IgD-negative memory B cell (primary cell): Measurements from ENCODE around the gene ABCA5. TPM values are rescaled to one million over a fixed set of nuclear protein-coding genes. Genes with fewer than 3 reads are reported as not detected.
A peak's percentile ranks its signal among the peaks of the same experiment; 100 is the strongest.

Experiments
- H3K27ac Mint-ChIP-seq, 3 donors: one replicate each; pipeline ENCODE4 v1.8.0; 2020 to 2022; ENCODE audit warnings: mild to moderate bottlenecking in 3 of 3, mixed read lengths in 3 of 3, moderate library complexity in 1 of 3
- H3K27me3 Mint-ChIP-seq: one replicate; pipeline ENCODE4 v1.8.0; 2021; ENCODE audit warnings: mixed read lengths
- H3K36me3 Mint-ChIP-seq: one replicate; pipeline ENCODE4 v1.8.0; 2020; ENCODE audit warnings: mild to moderate bottlenecking, mixed read lengths
- H3K4me1 Mint-ChIP-seq, 3 donors: one replicate each; pipeline ENCODE4 v1.8.0; 2020 to 2022; ENCODE audit warnings: mixed read lengths in 3 of 3, mild to moderate bottlenecking in 1 of 3
- H3K4me3 Mint-ChIP-seq, 4 donors: one replicate each; pipeline ENCODE4 v1.8.0; 2020 to 2022; ENCODE audit warnings: mild to moderate bottlenecking in 4 of 4, mixed read lengths in 4 of 4, moderate library complexity in 3 of 4
- H3K9me3 Mint-ChIP-seq, 3 donors: one replicate each; pipeline ENCODE4 v1.8.0; 2020 to 2021; ENCODE audit warnings: mixed read lengths in 3 of 3, mild to moderate bottlenecking in 1 of 3
- polyA plus RNA-seq: library from polyadenylated mRNA; unstranded; fragments of 300-500 nt; fragmentation: Illumina TruSeq; gene quantifications from one replicate; pipeline ENCODE4 v1.2.3, GENCODE V29; 2021

ABCA5 gene
- polyA plus RNA-seq, 1 donor from 2014 or later, result 4.5 TPM

DNA sequence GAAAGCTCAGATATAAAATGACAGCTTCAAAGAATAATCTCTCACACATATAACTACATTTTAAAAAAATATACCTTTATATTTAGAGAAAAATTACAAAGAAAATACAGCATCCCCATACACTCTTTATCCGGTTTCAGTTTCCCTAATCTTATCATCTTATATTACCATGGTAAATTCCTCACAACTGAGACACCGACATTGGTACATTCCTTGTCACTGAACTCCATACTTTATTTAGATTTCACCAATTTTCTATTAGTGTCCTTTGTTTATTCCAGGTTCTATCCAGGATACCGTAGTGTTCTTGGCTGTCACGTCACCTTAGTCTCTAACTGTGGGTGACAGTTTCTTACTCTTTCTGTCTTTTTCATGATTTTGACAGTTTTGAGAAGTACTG lies 76.3 kb downstream of the ABCA5 start:
- Mint-ChIP-seq H3K4me1 (no peaks in the 10 kb centered on the region), H3K4me3 (no peak overlapping the region), H3K27ac (no peak overlapping the region), H3K27me3 (no peaks in the 10 kb centered on the region), H3K9me3 (no peaks in the 10 kb centered on the region), H3K36me3 (peaks cover 1% of the 10 kb centered on the region)

DNA sequence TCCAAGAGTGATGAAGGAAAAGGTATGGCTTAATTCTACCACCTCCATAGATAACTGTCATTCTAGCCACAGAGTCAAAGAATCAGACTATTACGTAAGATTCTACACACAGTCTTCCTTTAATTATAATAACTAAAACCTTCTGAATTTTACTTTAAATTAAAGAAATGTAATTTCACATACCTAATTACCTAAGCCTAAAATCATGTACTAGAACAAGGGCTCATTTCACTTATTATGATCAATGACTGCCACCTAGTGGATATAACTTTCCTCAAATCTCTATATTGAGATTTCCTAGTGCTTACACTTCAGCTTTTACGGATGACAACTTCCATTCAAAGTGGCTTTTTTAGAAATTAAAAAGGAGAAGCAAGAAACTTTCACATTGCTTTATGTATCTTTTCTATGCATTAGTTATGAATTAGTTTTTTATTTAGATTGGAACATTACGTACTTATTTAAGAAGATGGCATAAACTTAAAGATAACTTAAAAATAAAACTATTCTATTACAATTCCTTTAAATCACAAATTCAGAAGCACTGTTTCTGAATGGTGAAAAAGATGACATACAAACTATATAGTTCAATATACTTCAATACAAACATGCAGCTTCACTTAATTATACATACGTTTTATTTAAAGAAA lies 80.1 kb downstream of the ABCA5 start:
- no peak overlapping the region for H3K27ac Mint-ChIP-seq
- H3K4me1 Mint-ChIP-seq, result no peaks in the 10 kb centered on the region
- peaks cover 1% of the 10 kb centered on the region for H3K36me3 Mint-ChIP-seq
- no peak overlapping the region for H3K4me3 Mint-ChIP-seq
- no peaks in the 10 kb centered on the region for H3K9me3 Mint-ChIP-seq
- no peaks in the 10 kb centered on the region for H3K27me3 Mint-ChIP-seq

DNA sequence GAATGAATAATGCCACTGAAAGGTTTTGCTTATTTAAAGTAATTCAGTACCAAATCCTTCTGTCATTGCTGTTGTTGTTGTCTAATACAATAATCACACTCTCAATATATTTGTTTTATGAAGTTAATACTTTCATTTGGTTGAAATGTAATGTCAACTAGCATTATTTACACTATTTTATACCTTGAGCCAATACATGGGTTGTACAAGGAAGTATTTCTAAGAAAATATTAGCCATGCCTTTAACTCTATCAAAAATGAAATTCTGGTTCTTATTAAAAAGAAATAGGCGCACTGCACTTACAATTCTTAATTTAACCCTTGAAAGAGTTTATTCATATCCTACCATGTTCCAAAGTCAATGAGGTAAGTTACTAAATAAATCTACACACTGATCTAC lies 80.7 kb downstream of the ABCA5 start:
- Mint-ChIP-seq H3K4me1 (no peaks in the 10 kb centered on the region), H3K4me3 (no peak overlapping the region), H3K36me3 (peaks cover 4% of the 10 kb centered on the region), H3K27ac (no peak overlapping the region), H3K27me3 (no peaks in the 10 kb centered on the region), H3K9me3 (no peaks in the 10 kb centered on the region)

DNA sequence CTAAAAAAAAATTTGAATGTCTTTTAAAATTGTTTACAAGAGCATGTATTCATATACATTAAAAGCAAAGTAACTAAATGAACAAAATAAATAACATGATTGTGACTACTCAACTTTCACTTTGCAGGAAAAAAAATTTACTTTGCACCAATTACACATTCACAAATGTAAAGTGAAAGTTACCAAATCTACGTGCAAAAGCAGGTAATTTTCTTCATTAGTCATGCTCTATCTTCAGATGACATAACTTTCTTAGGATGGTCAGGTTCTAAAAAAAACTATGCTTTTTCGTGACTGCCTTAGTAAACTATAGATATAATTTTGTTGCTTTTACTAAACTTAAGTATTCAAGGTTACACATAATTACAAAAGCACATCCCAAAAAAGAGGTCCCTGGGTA lies 81.3 kb downstream of the ABCA5 start:
- no peak overlapping the region for H3K4me3 Mint-ChIP-seq
- no peaks in the 10 kb centered on the region for H3K27me3 Mint-ChIP-seq
- peaks cover 4% of the 10 kb centered on the region for H3K36me3 Mint-ChIP-seq
- no peaks in the 10 kb centered on the region for H3K9me3 Mint-ChIP-seq
- no peaks in the 10 kb centered on the region for H3K4me1 Mint-ChIP-seq
- H3K27ac Mint-ChIP-seq, result no peak overlapping the region

DNA sequence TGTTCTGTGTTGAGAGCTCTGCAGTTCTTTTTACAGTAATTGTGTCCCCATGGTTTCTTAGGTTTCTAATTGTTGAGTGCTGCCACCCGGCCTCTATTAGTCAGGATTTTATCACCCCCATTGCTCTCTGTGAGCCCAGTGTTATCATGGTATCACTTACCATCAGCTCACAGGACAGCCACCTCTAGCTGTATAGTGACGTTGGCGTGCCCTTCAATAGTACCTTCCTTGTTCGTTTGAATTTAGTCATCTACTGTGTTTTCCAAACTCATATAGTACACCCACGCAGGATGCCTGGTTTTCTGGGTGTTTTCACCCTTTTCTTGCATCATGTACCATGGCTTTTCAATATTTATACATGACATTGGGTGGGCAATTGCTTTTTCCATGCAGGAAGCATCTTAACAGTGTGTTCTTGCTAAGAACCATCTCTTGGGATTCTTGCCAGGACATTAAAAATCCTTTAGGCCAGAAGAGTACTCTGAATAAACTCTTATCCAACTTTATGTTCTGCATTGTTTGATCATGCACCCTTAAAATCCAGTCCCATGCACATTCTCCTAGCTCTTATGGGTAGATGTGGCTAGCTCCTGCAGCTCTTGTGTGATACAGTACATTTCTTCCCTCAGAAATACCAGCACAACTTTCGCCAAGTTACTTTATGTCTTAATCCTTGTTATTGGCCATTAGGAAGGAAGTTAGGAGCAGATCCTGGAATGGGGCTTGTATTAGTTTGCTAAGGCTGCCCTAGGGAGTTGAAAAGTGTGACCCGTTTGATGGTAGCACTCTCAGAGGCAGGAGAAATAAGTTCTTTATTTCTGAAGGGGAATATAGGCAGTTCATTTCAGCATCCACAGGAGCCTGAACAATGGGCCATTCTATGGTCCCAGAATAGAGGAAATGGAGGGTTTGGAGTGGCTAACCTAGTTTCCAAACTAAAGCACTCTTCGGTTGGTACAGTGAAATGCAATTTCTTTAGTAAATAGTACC lies 87.0 kb downstream of the ABCA5 start:
- Mint-ChIP-seq H3K27me3 (no peaks in the 10 kb centered on the region), H3K27ac (no peak overlapping the region), H3K4me1 (peaks cover 0 to 4% (median 4%) of the 10 kb centered on the region in 3 donors), H3K9me3 (no peaks in the 10 kb centered on the region), H3K4me3 (no peak overlapping the region), H3K36me3 (peaks cover 5% of the 10 kb centered on the region)

DNA sequence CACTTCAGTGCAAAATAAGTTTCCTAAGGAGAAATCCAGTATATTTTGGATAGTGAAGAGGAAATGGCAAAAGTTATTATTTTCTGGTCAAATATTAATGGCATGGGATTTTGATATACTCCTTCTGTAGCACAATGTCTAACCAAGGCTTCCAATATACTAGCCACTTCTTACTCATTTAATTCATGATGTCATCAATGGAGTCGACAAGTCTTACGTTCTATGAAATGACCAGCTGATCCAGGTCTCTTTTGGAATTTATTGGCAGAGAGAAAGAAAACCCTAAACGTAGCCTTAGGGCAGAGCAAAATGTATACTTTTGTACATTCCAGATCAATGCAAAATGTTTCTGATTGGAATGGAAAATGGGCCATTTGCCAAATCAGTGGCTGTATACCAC lies 90.0 kb downstream of the ABCA5 start:
- peaks cover 0 to 14% (median 3%) of the 10 kb centered on the region in 3 donors for H3K9me3 Mint-ChIP-seq
- H3K27ac Mint-ChIP-seq, result no peak overlapping the region
- peaks cover 6% of the 10 kb centered on the region for H3K36me3 Mint-ChIP-seq
- H3K27me3 Mint-ChIP-seq, result no peaks in the 10 kb centered on the region
- H3K4me1 Mint-ChIP-seq, result peaks cover 0 to 4% (median 4%) of the 10 kb centered on the region in 3 donors
- no peak overlapping the region for H3K4me3 Mint-ChIP-seq

DNA sequence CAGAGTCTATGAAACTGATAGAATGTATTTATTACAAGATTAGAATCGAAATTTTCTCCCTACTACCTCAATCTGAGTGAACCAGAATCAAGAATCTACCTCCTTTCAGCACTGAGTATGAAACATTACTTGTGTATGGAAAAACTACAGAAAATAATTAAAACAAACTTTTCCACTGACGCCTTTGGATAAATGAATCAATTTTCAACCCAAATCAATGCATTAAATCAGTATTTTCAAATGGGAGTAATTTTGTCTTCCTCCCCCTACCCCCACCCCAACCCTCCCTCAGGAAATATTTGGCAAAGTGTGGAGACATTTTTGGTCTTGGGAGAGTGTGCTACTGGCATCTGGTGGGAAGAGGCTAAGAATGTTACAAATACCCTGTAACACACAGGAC lies 90.5 kb downstream of the ABCA5 start:
- H3K36me3 Mint-ChIP-seq, result peaks cover 5% of the 10 kb centered on the region
- no peak overlapping the region for H3K27ac Mint-ChIP-seq
- H3K4me3 Mint-ChIP-seq, result no peak overlapping the region
- H3K9me3 Mint-ChIP-seq, result peaks cover 0 to 16% (median 3%) of the 10 kb centered on the region in 3 donors
- peaks cover 0 to 4% (median 4%) of the 10 kb centered on the region in 3 donors for H3K4me1 Mint-ChIP-seq
- H3K27me3 Mint-ChIP-seq, result no peaks in the 10 kb centered on the region

DNA sequence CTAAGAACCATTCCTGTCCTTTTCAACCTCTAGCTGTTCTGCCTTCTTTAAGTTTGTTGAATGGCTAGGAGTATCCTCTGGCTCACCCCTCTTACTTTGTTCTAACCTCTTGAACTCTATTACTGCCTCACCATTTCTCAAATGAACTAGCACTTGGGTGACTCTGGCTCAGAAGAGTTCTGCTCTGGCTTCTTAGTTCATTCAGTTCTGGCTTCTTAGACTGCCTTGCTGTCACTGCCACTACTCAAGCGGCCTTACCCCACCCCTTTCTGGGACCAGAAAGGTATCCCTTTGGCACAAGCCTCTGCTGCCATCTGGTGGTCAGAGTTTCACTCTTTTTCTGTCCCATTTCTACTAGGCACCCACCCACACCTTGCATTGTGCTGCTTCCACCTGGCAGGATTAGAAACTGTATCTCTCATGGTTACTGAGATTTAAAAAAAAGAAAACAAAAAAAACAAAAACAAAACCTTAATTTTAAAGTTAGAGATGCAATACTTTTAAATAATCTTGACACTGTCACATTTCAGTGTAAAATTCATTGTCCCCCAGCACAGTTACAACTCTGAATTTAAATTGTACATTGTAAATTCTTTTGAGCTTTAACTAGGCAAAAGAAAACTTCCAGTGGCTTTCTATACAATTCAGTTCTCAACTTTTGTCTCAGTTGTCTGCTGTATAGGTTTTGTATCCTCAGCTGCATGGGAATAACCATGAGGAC lies 91.4 kb downstream of the ABCA5 start:
- H3K36me3 Mint-ChIP-seq, result peaks cover 4% of the 10 kb centered on the region
- no peaks in the 10 kb centered on the region for H3K27me3 Mint-ChIP-seq
- peak overlapping the region in 1 of 3 donors; percentile 20 for H3K27ac Mint-ChIP-seq
- peak overlapping the region in 2 of 4 donors; percentile 19 to 55 for H3K4me3 Mint-ChIP-seq
- peaks cover 0 to 20% (median 3%) of the 10 kb centered on the region in 3 donors for H3K9me3 Mint-ChIP-seq
- H3K4me1 Mint-ChIP-seq, result peaks cover 0 to 4% (median 4%) of the 10 kb centered on the region in 3 donors

DNA sequence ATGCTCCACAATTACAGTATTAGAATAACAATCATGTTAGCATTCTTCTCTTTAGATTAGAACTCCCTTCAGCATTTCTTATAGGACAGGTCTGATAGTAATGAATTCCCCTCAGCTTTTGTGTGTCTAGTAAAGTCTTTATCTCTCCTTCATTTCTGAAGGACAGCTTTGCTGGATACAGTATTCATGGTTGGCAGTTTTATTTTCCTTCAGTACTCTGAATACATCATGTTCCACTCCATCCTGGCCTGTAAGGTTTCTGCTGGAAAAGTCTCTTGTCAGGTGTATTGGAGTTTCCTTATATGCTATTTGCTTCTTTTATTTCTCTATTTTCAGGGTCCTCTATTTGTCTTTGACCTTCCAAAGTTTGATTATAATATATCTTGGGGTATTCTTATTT lies 94.3 kb downstream of the ABCA5 start:
- H3K9me3 Mint-ChIP-seq, result peaks cover 0 to 23% (median 3%) of the 10 kb centered on the region in 3 donors
- H3K4me1 Mint-ChIP-seq, result peaks cover 6 to 13% (median 11%) of the 10 kb centered on the region in 3 donors
- H3K27ac Mint-ChIP-seq, result no peak overlapping the region

DNA sequence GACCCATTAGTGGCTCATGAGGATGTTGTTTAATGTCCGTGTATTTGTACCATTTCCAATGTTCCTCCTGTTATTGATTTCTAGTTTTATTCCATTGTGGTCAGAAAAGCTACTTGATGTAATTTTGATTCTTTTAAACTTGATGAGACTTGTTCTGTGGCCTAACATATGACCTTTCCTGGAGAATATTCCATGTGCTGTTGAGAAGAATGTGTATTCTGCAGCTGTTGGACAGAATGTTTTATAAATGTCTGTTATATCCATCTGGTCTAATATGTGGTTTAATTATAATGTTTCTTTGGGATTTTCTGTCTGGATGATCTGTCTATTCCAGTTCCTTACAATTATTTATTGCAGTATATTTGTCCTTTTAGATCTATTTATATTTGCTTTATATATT lies 95.4 kb downstream of the ABCA5 start:
- Mint-ChIP-seq H3K4me3 (no peak overlapping the region), H3K4me1 (peaks cover 10 to 19% (median 15%) of the 10 kb centered on the region in 3 donors), H3K9me3 (peaks cover 0 to 23% (median 3%) of the 10 kb centered on the region in 3 donors), H3K27ac (peak overlapping the region in 1 of 3 donors; percentile 18), H3K36me3 (peaks cover 1% of the 10 kb centered on the region), H3K27me3 (no peaks in the 10 kb centered on the region)

More for the DNA sequence above, 94.3 kb downstream of the ABCA5 start:
- no peak overlapping the region for H3K4me3 Mint-ChIP-seq
- H3K27me3 Mint-ChIP-seq, result no peaks in the 10 kb centered on the region
- H3K36me3 Mint-ChIP-seq, result peaks cover 4% of the 10 kb centered on the region

DNA sequence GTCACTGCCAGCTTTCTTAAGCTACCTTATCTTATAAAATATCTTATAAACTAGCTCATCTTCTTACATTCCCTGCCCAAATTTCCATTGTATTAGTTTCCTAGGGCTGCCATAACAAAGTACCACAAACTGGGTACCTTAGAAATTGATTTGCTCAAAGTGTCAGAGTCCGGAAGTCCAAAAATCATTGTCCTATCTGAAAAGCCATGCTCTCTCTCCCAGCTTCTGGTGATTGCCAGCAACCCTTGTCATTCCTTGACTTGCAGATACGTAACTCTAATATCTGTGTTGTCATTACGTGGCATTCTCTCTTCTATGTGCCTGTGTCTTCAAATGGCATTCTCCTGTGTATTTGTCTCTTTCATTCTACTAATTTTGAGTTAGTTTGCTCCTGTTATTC lies 96.0 kb downstream of the ABCA5 start:
- Mint-ChIP-seq H3K4me1 (peaks cover 10 to 19% (median 15%) of the 10 kb centered on the region in 3 donors), H3K27ac (no peak overlapping the region), H3K36me3 (peaks cover 1% of the 10 kb centered on the region), H3K9me3 (peaks cover 0 to 23% (median 3%) of the 10 kb centered on the region in 3 donors), H3K4me3 (no peak overlapping the region), H3K27me3 (no peaks in the 10 kb centered on the region)

DNA sequence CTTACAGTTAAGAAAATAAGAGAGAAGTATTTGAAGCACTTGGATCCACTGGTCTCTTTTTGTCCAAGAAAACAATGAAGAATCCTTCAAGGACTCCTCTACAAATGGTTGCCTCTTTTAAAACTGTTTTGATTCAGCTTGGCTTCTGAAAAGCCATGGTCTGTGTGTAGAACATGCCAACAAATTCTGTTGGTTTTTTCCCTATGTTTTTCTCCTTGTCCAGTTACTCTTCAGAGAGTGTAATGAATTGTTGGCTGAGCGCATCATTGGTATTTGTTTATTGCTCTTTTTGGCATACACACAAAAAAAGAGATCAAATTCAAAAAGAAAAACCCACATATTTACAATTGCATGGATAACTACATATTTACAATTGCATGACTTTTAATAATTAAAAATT lies 98.4 kb downstream of the ABCA5 start, which contains the start of gene ABCA10:
Gene ABCA10, minus strand, starts transcription at position 249 of the 400 bp plus-strand sequence. CDS start 3,466 bp downstream, outside the sequence.
- Mint-ChIP-seq H3K9me3 (peaks cover 0 to 23% (median 3%) of the 10 kb centered on the region in 3 donors), H3K4me1 (peaks cover 16 to 31% (median 22%) of the 10 kb centered on the region in 3 donors), H3K27me3 (no peaks in the 10 kb centered on the region), H3K27ac (peak within 1 kb of the TSS in 1 of 3 donors; percentile 6), H3K4me3 (peak within 1 kb of the TSS in 2 of 4 donors; percentile 18 to 79), H3K36me3 (peaks cover 3% of the 10 kb centered on the region)

DNA sequence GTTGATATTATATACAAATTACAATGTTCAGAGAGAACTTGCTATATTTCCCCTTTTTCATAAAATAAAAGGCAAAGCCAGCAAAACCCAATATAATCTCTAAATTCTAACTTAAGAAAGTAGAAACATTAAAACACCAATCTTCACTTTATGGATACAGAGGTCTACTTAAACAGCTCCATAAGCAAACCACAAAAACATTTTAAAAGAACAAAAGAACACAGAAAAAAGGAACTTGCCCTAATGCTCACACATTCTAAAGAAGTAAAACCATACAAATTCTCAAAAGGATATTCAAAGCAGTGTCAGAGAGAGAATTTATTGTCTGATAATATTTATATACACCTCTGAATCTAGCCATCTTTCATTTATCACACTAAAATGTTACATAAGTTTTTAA lies 98.9 kb downstream of the ABCA5 start:
- peaks cover 17 to 36% (median 24%) of the 10 kb centered on the region in 3 donors for H3K4me1 Mint-ChIP-seq
- H3K4me3 Mint-ChIP-seq, result peak overlapping the region in 2 of 4 donors; percentile 2 to 79
- H3K36me3 Mint-ChIP-seq, result peaks cover 2% of the 10 kb centered on the region
- no peaks in the 10 kb centered on the region for H3K27me3 Mint-ChIP-seq
- peaks cover 0 to 17% (median under 1%) of the 10 kb centered on the region in 3 donors for H3K9me3 Mint-ChIP-seq
- peak overlapping the region in 1 of 3 donors; percentile 6 for H3K27ac Mint-ChIP-seq

DNA sequence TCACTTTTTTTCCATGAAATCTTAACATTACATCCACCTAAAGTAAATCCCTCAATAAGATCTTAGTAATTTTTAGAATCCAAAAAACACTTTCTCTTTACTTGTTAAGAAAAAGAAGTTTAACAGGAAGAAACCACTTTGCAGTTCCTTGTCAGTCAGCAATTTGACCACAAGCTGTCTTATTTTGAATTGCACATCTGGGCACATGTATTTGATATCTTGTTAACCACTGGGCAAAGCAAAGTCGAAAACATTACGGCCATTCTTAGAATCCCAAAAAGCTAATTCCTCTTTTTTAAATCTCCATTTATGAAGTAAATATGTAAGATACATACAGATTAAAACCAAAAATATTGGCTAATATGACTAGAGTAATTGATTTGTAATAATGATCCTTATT lies 99.4 kb downstream of the ABCA5 start:
- peaks cover 0 to 12% (median 0%) of the 10 kb centered on the region in 3 donors for H3K9me3 Mint-ChIP-seq
- H3K36me3 Mint-ChIP-seq, result peaks cover 2% of the 10 kb centered on the region
- peak overlapping the region in 2 of 4 donors; percentile 18 to 79 for H3K4me3 Mint-ChIP-seq
- no peaks in the 10 kb centered on the region for H3K27me3 Mint-ChIP-seq
- H3K4me1 Mint-ChIP-seq, result peaks cover 17 to 38% (median 24%) of the 10 kb centered on the region in 3 donors
- H3K27ac Mint-ChIP-seq, result peak overlapping the region in 1 of 3 donors; percentile 6
